Thoracic aorta endothelial cell (primary cell): ENCODE measurements around the gene TM9SF4. TPM values are rescaled to one million over a fixed set of nuclear protein-coding genes. Genes with fewer than 3 reads are reported as not detected.

ENCODE experiments used
- total RNA-seq: library from RNA; depleted of rRNA; stranded (reverse); fragments of >200 nt; gene quantifications from 2 replicates; pipeline ENCODE4 v1.2.3, GENCODE V29; 2012

The TM9SF4 gene
- 42.7 and 45.6 TPM in 2 replicates for total RNA-seq

GRCh38 chr20:32109392-32110172, at the start of gene TM9SF4:
TSS of gene TM9SF4 (plus strand) at chr20:32109714. CDS start at chr20:32109741, 27 bp downstream.

DNA sequence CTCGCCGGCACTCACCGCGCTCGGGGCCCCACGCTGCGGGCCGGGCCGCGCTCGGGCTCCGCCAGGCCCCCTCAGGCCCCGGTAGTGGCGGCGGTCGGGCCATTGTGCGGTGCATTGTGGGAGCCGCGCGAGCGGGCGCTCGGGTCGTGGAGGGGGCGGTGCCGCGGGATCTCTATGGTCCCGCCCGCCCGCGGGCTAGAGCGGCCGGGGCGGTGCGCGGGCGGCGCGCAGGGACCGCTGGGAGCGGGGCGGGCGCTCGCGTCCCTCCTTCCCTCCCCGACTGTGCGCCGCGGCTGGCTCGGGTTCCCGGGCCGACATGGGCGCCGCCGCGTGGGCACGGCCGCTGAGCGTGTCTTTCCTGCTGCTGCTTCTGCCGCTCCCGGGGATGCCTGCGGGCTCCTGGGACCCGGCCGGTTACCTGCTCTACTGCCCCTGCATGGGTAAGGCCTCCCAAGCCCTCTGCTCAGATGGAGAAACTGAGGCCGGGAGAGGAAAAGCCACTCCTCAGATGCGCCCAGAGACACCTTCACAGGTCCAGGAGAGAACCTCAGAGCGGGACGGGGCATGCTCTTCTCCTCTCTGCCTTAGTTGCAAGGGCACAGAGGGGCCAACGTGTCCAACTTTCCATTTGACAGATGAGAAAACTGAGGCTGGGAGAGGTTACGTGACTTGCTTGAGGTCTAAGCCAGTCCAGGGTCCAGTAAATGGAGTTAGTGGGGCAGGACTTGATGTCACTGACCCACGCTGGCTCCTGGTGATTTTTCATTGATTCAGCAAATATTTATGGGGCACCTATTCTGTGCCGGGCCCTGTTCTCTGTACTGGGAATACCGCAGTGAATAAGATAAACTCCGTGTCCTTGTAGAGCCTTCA, 98.3 kb downstream of the TM9SF4 start, which contains the start of the genes PLAGL2 and POFUT1:
PLAGL2 (minus strand) TSS at position 118 of the 873 bp plus-strand sequence. CDS start 5,565 bp downstream, outside the sequence.
POFUT1 (plus strand) TSS at position 255 of the 873 bp plus-strand sequence; CDS start at position 317, 62 bp downstream.

Other genes starting within 250 kb of the TM9SF4 start
- 0.43 TPM in 1 of 2 replicates, not detected in the other for gene DUSP15, start 239.2 kb upstream of the TM9SF4 start, total RNA-seq
- gene TTLL9, start 239.1 kb upstream of the TM9SF4 start, total RNA-seq: not detected in 2 replicates
- gene PDRG1, start 157.7 kb upstream of the TM9SF4 start, total RNA-seq: 3.8 and 4.7 TPM in 2 replicates
- gene XKR7, start 141.6 kb upstream of the TM9SF4 start, total RNA-seq: not detected in 2 replicates
- 5.5 and 10.0 TPM in 2 replicates for gene CCM2L, start 99.3 kb upstream of the TM9SF4 start, total RNA-seq
- gene HCK, start 57.5 kb upstream of the TM9SF4 start, total RNA-seq: not detected in 2 replicates
- gene PLAGL2, start 98.0 kb downstream of the TM9SF4 start, total RNA-seq: 5.5 and 6.5 TPM in 2 replicates
- 41.4 and 50.9 TPM in 2 replicates for gene POFUT1, start 98.2 kb downstream of the TM9SF4 start, total RNA-seq
- 31.5 and 31.9 TPM in 2 replicates for gene KIF3B, start 167.9 kb downstream of the TM9SF4 start, total RNA-seq
- 67.6 and 79.7 TPM in 2 replicates for gene ASXL1, start 248.6 kb downstream of the TM9SF4 start, total RNA-seq